GM21825 (cell line): ENCODE results near the gene PIK3CD.
"Not testable (repeated sequence)": the region's sequence is repeated elsewhere in the genome, so short reads cannot be mapped to it uniquely, and the experiment has no call there.

Source experiments
- ATAC-seq: cut with Tn5 transposase; IDR thresholded peaks from one replicate; pipeline ENCODE4 v1.9.1; 2021; ENCODE audit warnings: mild to moderate bottlenecking, moderate library complexity; ENCODE audit not compliant: unreplicated experiment

PIK3CD gene

DNA sequence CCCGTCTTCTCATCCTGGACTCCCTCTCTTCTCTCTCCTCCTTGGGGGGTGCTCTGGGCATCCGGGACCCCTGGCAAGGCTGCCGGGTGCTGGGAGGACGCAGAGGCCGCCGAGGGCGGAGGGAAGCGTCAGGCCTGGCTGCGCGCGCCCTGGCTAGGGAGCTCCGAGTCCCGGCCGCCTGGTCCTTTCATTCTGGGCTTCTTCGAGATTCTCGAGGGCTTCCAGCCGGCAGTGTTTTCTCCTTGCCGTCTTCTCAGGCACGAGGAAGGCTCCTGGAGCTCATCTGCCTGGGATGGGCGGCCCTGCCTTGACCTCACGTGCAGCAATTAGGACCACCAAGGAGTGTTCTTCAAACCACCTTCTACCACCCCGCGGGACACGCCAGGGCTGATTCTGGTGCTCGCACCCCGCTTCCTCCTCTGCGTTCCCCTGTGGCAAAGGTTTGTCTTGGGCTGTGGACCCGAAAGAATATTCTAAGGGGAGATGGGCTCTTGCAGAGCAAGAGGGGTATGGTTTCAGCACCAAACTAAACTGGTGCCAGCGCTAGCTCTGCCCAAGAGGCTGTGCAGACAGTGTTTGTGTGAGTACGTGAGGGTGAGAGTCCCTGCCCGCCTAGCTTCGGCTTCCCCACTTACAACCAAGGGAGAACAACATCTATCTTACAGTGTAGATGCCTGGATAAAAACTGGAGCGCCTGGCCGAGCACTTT lies 36.5 kb downstream of the PIK3CD start:
- ATAC-seq: no peak

DNA sequence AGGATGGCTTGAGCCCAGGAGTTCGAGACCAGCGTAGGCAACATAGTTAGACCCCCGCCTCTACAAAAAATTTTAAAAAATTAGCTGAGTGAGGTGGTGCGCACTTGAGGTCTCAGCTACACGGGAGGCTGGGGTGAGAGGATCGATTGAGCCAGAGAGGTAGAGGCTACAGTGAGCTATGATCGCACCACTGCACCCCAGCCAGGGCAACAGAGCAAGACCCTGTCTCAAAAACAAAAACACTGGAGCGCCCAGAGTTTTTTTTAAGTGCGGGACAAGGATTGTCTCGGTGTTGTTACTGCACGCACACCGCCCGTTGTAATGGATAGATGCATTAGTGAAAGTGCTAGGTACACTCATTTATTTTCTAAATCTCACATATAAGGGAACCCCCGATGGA lies 37.1 kb downstream of the PIK3CD start:
- ATAC-seq: no peak

DNA sequence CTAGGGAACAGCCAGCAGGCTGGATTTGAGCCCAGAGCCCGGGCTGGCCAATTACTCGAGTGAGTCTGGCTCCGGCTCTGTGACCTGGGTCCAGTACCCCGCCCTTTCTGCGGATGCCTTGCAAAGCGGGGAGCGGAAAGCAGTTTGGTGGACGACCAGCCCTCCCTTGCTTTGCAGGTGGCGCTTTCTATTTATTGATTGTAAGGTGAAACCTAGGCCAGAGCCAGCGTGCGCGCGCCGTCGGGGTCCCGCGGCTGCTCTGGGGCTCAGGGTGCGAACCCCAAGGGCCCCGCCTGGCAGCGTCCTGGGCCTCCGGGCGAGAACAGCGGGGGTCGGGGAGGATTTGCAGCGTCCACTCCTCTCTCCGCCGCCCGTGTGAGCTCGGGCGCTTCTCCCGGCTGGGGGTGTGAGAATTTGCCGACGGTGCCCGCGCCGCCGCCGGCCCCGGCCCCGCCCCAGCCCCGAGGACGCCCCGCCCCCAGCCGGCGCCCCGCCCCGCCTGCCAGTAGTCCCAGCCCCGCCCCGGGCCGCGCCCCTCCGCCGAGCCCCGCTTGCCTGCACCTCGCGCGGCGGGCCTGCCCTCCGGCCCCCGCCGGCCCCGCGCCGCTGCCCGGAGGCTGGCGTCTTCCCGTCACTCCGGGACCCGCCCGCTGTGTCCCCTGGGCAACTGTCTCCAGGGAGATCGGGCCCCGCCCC lies 37.6 kb downstream of the PIK3CD start:
- ATAC-seq: peak; percentile 48

- ATAC-seq: no peak
These were observed 38.4 kb downstream of the PIK3CD start for GRCh38 chr1:9689971-9690381.

- ATAC-seq: no peak
These were observed 39.0 kb downstream of the PIK3CD start for GRCh38 chr1:9690440-9691107.

DNA sequence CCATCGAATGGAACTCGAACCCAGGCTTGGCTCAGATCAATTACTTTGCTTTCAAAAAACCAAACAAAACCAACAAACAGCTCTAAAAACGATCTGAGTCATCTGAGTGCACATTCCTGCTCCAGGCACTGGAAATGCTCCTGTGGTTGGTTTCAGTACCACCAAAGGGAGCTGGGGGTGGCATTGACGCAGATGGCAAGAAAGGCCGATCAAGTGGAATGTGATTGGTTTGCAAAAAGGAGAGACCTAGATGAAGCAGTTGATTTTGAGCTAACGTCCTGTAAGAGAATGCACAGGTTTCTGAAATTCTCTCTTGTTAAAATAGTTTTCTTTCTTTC lies 39.5 kb downstream of the PIK3CD start:
- no peak for ATAC-seq

DNA sequence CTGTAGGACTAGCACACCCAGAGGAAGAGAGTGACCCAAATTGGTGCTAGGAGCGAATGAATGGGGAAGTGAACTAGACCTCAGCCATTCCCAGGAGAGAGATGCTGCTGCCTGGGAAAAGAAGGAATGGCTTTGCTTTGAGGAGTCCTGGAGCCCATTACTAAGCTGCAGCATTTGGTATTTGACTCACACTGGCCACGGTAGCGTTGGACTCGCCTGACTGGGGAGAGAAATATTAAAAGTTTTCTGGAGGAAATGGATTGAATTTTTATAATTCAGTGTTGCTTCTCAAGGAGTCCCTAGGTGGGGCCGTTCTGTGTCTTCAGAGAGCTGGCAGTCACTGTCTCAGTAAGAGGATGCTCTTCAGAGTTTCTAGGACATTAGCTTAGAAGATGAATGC lies 40.2 kb downstream of the PIK3CD start:
- no peak for ATAC-seq

- no peak for ATAC-seq
These were observed 45.3 kb downstream of the PIK3CD start for GRCh38 chr1:9696793-9697192.

GRCh38 chr1:9699361-9699760 lies 47.8 kb downstream of the PIK3CD start:
- ATAC-seq: no peak

DNA sequence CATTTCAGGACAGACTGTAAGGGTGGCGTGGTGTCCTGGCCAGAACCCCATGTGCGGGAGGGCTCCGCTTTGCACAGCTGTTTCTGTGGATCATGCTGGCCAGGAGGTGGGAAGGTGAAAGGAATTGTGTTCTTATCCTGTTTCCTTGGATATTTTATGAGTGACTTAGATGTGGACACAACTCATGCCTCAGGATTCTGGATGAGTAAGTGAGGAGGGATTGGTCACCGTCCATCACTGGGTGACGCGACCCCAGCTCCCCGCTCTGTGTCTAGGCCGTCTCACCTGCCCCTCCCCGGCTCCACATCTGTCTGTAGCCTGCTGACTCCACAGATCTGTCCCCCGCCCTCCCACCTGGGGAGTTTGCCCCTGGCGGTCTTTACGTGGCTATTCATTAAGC lies 48.8 kb downstream of the PIK3CD start:
- ATAC-seq: no peak

DNA sequence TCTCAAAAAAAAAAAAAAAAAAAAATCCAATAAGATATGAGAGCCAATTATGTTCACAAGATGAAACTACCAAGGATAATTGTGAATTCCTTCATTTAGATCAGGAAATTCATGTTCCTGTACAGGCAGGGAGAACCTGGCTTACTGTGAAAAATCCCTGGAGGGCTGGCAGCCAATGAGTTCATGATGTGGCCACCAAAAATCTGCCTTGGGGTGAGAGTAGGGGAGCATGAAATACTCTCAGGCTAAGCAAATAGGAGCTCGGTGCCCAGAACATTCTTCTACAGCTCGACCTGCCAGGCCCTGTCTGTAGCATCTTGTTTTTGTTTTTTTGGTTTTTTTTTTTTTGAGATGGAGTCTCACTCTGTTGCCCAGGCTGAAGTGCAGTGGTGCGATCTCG lies 50.1 kb downstream of the PIK3CD start:
- ATAC-seq: no peak

GRCh38 chr1:9703165-9703509 lies 51.6 kb downstream of the PIK3CD start:
- ATAC-seq: no peak

DNA sequence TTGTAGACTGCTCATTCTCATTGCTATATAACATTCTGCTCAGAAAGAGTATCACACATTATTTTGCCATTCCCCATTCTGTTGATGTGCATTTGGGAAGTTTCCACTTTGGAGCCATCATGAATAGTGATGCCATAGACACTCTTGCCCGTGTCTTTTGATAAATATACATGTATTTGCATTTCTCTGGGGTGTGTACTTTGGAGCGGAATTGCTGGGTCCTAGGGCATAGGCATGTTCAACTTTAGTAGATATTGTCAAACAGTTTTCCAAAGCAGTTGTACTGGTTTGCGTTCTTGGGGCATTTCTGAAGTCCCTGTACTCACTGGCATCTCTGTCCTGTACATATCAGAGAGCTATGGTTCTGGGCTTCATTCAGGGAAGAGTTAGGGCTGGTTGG lies 52.1 kb downstream of the PIK3CD start:
- no peak for ATAC-seq

DNA sequence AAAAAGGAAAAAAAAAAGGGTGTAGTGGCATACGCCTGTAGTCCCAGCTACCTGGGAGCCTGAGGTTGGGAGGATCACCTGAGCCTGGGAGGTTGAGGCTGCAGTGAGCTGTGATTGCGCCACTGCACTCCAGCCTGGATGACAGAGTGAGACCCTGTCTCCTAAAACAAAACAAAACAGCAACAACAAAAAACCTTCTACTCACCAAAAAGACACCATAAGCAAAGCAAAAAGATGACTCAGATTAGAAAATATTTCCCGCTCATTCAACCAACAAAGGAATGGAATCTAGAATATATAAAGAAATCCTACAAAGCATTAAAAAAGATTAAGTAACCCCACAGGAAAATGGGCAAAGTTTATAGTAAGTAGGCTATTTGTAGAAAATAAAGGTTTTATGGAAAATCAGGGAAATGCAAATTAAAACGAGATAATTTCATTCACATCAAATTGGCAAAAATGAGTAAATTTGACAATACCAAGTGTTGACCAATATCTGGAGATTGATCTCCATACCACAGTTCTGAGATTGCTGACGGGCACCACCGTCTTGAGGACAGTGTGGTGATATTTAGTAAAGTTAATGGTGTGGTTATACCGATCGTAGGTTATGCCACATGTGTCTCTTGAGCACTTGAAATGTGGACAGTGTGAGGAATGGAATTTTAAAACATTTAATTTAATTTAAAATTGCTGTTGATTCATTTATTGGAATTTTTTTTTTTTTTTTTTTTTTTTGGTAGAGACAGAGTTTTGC lies 54.0 kb downstream of the PIK3CD start:
- ATAC-seq: no peak

DNA sequence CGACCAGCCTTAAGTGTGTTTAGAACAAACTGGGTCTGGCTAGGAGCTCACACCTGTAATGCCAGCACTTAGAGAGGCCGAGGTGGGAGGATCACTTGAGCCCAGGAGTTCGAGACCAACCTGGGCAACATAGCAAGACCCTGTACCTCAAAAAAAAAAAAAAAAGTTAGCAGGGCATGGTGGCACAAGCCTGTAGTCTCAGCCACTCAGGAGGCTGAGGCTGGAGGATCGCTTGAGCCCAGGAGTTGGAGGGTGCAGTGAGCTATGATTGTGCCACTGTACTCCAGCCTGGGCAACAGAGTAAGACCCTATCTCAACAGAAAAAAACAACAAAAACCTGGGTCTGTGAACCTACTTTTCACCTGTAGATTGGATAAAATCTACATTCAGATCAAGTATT lies 54.6 kb downstream of the PIK3CD start:
- no peak for ATAC-seq

- ATAC-seq: no peak
These were observed 58.5 kb downstream of the PIK3CD start for GRCh38 chr1:9710037-9710436.

DNA sequence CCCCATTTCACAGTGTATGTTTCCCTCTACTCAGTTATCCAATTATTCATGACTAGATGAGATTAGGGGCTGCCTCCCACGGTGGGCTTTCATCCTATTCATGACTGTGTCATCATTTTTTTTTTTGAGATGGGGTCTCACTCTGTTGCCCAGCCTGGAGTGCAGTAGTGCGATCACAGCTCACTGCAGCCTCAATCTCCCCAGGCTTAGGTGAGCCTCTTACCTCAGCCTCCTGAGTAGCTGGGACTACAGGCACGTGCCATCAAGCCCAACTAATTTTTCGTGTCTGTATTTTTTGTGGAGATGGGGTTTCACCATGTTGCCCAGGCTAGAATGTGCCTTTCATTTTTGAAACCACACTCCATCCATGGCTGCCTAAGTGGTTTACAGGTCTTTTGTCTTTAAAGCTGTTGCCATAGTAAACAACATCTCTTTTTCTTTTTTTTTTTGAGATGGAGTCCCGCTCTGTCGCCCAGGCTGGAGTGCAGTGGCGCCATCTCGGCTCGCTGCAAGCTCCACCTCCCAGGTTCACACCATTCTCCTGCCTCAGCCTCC lies 60.0 kb downstream of the PIK3CD start:
- no peak for ATAC-seq

DNA sequence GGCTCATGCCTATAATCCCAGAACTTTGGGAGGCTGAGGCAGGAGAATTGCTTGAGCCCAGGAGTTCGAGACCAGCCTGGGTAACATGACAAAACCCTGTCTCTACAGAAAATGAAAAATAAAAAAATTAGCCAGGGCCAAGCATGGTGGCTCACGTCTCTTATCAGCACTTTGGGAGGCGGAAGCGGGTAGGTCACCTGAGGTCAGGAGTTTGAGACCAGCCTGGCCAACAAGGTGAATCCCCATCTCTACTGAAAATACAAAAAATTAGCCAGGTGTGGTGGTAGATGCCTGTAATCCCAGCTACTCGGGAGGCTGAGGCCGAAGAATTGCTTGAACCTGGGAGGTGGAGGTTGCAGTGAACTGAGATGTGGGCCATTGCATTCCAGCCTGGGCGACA lies 61.2 kb downstream of the PIK3CD start:
- not testable (repeated sequence) for ATAC-seq

GRCh38 chr1:9714257-9714718 lies 62.8 kb downstream of the PIK3CD start:
- ATAC-seq: no peak

- ATAC-seq: no peak
These were observed 64.2 kb downstream of the PIK3CD start for GRCh38 chr1:9715536-9716226.
